HTERT RPE-1 (cell line): Measurements from ENCODE around the gene SOX18.

ENCODE experiments used
- in situ Hi-C: fragments of 300-500 bp; cut with MboI; formaldehyde crosslinking; loops from 4 replicates; pipeline ENCODE4 v1.14.3; 2020; ENCODE audit warnings: low sequenced_read_pairs

The SOX18 gene

DNA sequence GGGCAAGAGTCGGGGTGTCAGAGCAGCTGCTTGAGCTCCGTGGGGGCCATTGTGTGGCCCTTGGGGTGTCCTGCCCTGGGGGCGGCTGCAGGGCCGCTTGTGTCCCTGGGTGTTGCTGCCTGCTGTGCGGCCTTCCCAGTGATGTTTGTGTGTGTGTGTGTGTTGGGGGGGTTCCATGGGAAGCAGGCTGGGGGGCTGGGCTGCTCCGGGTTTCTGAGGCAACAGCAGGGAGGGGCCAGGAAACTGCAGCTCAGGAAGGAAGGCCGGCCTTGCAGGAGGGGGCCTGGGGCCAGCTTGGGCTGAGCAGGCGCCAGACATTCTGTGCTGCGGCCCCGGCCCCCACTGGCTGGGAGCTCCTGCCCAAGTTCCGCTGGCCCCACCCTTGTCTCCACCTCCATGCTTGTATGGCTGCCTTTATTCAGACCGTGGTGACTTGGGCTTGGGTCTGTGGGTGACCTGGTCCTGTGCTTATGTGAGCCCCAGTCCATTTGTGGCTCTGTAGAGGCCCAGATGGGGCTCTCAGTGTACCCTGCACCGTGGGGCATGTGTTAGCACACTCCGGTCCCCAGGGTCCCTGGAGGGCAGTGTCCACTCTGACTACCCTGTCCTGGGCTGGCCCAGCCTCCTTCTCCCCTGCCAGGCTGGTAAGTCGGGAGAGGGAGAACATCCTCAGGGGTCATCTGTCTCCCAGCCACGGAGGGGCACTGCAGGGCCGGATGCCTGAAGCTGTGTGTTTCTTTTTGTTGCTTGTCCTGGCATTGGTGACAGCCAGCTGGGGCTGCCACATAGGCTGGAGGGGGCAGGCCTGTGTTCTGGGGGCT is 4.6 kb upstream of the SOX18 start:
- in situ Hi-C loops, result no loop called here

DNA sequence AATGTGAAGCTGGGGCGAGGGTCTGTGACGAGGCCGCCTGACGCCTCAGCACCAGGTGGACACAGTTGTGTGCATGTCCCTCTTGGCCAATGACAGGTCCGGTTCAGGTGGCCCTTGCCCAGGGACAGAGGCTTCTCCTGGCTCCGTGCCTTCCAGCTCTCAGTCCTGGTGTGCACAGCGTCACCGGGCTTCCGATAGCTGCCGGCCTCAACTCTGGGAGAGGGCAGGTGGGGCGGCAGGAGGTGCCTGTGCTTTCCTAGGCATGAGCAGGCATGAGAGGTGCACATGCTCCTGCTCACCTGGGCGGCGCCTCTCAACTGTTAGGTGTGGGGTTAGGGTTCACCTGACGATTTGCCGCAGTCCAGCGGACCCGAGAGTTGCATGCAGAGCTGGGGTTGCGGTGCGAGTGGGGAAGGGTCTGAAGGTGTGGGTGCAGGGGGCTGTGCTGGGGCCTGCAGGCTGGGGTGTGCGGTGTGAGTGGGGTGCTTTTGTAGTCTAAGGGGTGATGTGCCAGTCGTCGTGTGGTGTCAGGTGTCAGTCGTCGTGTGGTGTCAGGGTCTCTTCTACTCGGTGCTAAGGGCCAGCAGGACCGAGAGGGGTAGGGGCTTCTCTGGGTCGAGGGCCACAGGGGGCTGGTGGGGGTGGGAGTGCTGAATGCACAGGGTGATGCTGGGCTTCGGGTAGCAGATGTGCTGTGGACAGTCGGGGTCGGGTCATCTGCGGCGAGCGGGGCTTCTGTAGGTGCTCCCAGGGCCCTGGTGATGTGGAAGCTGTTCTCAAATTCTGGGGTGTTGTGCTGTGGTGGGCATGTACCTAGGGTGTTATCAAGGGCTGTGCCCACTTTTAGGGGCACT is 3.8 kb upstream of the SOX18 start:
- in situ Hi-C loops, result no loop called here

DNA sequence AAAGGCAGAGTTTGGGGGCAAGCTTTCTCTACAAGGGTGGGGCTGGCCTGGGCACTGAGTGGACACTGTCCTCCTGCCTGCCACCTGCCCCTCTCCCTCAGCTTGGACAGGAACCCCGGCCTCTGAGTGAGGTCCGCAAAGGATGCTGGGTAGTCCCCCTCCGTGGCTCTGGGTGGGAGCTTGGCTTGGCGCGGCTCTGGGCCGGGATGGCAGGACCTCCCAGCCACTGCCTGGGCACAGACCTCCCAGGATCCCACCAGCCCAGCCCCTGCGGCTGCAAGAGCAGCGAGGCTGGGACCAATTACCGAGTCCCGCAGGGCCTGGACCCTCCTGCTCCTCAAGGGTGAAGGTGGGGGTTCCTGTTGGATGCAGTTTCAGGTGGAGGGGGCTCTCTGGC is 2.9 kb upstream of the SOX18 start:
- in situ Hi-C loops, result no loop called here

DNA sequence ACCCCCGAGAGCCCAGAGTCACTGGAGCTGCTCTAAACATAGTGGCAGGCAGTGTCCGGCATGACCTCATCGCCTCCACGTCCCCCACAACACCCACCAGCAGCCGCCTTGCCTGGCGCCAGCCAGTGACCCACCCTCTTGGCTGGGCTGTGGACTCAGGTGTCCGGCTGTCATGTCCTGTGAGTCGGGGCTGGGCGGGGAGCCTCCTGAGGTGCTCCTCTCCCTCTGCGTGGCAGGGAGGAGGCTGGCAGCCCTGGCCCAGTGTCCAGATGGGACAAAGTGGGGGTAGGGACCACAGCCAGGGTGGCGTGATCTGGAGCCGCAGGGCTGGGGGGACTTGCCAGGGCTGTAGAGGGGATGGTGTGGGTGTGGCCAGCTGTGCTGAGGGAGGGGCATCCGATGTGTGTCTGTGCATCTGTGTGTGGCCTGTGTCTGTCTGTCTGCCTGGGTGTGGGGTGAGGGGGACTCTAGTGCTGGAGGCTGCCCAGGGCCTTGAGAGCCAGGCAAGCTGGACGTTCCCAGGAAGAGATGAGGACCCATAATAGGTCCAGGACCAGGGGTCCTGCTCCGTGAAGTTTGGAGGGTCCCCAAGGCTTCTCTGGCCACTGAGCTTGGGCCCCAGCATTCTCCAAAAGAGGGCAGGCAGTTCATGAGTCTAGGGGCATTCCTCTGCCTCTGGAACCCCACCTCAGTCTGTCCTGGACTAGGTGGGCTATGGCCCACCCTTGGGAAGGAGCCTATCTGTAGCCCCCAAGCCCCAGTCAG is 2.3 kb upstream of the SOX18 start:
- in situ Hi-C loops, result no loop called here

DNA sequence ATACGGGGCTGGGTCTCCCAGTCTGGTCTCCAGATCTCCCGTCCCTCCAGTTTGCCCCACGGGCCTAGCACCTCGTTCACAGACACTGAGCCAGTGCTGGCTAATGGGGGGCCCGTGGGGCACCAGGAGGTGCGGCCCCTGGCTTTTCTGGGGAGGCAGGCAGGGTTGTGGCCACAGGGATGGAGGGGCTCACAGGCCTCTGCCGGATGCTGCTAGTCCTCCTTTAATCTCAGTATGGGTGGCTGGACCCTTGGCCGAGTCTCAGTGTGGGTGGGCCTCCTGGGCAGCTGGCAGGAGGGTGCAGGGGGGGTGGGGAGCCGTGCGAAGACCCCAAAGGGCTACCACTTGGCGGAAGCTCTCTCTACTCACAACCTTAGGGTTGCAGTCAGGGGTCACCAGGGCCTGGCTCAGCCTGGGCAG is 1.6 kb upstream of the SOX18 start:
- in situ Hi-C loops, result no loop called here

DNA sequence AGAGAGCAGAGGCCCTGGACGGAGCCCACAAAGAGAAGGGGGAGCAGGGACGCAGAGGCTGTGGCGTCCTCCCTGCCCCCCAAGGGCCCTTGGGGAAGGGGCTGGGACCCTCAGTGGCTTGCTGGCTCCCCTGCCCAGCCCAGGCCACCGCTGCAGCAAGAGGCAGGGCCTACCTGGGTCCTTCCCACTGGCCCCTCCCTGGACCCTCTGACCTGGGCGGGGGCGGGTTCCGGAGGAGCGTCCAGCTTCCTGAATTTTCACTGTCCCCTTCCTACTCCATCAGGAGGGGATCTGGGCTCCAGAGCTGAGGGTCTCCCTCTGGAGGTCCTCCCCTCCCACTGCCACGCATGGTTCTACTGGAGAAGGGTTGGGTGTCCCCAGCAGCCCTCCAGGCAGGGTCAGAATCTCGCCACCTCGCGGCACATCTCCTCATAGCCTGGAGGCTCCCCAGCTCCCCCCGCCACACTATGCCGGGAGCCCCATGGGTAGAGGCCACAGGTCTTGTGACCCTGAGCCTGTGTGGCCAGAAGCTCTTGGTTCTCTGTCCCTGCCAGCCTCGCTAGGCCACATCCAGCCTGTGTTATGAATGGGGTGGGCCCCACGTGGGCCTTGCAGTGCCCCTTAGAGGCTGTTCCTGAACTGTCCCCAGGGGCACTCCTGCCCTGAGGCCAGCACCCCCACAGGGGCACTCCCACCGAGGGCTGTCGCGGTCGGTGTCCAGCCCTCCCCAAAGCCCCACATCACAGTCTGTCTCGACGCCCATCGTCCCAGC is 1.0 kb upstream of the SOX18 start:
- in situ Hi-C loops, result no loop called here

DNA sequence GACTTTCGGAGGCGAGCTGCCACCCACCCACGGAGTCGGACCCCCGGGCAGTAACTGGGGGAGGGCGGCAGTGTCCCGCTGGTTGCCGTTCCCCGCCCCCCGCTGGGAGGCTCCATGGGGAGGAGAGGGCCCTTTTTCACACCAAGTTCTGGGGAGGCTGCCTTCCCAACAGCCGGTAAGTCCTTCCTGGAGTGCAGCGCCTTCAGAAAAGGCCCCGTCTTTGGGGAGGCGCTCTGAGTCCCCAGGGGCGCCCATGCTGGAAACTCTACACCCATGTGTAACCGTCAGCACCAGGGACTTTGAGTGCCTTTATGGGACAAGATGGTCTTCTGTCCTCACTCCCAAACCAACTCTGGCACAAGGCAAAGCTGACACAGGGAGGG is 430 bp upstream of the SOX18 start:
- in situ Hi-C loops, result no loop called here

DNA sequence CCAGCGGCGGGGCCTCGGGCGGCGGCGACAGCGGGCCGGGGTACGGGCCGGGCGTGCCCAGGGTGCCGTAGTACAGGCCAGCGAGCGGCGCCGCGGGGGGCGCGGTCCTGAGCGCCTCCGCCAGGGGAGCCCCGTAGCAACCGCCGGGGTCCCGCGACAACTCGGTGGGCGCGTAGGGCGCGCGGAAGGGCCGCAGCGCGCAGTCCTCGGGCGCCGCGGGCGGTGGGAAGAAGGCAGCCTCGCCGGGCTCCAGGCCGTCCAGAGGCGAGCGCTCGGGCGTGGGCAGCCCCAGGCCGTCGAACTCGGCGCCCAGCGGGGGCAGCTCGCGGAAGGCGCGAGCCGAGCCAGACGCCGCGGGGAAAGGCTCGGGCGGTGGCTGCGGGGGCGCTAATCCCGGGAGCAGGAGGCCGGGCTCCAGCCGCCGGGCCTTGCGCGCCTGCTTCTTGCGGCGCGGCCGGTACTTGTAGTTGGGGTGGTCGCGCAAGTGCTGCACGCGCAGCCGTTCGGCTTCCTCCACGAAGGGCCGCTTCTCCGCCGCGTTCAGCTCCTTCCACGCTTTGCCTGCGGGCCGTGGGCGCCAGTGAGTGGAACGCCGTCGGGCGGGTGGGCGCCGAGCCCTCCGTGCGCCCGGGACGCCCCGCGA is 916 bp downstream of the SOX18 start:
- in situ Hi-C loops, result no loop called here

DNA sequence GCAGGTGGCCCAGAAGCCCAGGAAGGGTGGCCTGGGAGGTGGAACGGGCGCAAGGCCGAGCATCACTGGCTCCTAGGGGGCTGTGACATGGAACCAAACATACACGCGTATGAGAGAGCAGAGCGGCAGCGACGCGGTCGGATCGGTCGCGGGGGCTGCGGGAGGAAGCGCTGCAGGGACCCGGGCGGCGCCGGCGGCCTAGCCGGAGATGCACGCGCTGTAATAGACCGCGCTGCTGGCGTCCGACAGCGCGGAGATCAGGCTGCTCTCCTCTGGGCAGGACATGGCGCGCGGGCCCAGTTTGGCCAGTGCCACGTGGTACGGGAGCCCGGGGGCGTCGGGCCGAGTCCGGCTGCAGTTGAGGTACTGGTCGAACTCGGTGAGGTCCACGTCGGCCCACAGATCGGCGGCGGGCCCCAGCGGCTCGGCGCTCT is 1.5 kb downstream of the SOX18 start:
- in situ Hi-C loops, result no loop called here

DNA sequence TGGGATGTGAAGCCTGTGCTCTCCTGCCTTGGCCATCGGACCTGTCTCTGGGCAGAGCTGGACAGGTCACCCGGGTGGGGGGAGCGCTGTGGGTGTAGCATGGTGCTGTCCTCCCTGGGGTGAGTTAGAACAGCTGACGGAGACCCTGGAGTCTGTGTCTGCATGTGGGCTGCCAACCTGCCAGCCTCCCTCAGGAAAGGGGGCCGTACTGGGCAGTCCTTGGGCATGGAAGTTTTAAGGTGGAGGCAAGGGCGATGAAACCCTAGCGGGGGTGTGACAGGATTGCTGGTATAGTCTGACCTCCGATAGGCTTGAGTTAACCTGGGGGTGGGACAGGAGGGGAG is 2.4 kb downstream of the SOX18 start:
- in situ Hi-C loops, result no loop called here

DNA sequence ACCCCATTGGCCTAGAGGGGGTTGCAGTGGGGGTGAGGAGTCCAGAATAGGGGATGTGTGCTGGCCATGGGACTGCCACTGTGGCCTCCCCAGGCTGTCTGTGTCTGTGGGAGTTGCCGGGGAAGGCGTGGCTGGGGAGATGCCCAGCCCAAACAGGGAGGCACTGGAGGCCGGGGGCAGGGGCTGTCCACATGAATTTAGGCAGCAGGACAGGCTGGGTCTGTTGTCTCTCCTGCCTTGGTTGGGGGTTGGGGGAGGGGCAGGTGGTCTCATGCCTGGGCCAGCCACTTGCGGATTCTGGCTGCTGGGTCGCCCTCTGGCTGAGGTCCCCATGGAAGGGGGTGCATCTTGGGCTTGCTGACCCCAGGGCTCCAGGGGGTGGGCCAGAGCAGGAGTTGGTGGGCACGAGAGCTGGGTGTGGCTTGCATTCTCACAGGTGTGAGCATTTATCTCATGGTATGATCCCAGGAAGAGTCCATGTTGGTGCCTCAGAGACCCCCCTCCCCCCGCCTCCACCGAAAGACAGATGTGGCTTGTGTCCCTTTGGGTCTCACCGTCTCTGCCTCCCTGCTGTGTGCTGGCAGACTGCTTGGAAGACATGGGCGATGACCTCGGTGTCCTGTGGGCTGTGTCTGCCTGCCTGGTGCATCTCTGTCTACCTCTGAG is 4.0 kb downstream of the SOX18 start:
- in situ Hi-C loops, result no loop called here

DNA sequence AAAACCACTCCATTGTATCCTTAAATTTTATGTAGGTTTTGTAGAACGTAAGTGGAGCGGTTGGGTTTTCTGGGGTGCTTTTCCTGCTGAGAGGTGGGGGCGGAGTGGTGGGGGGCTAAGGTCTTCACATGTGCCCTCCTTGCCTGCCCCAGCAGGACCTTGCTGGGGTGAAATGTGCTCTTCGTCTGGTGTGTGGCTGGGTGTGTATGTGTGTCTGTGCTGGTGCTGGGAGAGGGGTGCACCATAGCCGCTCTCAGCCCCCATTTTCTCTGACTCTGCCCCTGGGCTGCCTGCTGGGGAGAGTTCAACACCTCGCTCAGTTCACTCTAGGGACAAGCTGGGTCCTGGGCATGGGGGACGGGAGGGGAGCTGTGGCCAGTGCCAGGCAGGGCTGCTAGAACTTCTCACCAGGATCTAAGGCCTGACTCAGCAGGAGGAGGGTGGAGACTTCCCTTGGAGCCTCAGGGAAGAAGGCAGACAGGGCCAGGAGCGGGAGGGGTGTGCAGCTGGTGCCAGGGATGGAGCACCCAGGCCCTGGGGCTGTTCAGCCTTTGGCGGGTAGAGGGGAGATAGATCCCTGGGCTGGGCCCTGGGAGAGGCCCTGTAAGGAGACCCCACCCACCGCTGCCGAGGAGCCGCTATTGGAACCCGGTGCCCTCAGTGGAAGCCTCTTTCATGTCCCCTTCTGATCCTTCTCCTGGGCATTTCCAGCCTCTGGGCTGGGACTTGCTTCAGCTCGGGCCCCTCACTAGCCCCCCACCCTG is 4.8 kb downstream of the SOX18 start:
- in situ Hi-C loops, result no loop called here

DNA sequence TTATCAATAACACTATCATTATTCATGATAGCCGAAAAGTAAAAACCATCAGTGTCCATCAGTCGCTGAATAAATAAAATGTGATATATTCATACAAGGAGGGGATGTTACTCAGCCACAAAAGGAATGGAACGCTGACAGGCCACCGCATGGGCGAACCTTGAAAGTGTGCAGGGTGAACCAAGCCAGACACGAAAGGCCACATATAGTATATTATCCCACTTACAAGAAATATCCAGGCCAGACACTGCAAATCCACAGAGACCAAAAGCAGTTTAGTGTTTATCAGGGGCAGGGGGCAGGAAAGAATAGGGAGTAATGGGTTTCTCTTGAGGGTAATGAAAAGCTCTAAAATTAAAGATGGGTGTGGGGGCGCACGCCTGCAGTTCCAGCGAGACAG is 5.7 kb downstream of the SOX18 start:
- in situ Hi-C loops, result no loop called here

DNA sequence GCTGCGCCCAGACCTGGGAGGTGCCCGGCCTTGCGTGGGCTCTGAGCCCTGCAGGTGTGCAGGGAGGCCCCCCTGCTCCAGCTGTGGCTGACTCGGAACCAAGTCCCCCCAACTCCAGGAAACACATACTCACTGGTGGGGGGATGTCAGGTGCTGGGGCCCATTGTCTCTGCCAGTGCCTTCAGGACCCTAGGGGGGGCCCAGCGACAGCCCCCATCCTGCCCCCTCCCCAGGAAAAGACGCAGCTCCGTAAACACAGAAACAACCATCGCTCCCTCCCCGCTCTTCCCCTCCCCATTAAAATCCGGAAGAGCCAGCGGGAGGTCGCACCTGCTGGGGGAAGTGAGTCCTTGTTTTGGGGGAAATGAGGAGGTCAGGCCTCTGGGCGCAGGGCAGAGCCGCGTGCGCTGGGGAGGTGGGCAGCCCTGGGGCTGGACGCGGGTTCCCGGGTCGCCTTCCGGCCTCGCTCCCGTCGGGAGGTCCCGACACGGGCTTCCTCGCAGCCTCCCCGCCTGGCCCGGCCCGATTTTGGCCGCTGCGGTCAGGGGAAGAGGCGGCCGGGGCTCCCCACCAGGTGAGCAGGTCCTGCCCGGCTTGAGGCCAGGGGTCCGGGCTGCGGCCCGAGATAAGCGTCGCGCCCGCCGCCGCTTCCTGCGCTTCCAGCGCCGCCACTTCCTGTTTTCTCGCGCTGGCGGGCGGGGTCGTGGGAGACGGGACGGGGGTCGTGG is 7.2 kb downstream of the SOX18 start:
- in situ Hi-C loops, result no loop called here

DNA sequence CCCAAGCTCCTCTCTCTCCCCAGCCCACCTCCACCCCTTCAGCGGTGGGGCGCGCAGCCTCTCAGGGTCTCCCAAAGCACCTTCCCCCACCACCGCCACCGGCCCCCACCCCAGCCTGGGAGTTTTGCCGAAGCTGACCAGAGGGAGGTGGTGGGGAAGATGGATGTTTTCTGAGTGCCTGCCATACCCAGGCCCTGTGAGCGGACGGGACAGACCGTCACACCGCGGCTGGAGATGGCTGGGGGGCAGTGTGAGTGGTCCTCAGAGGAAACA is 7.7 kb downstream of the SOX18 start:
- in situ Hi-C loops, result no loop called here

DNA sequence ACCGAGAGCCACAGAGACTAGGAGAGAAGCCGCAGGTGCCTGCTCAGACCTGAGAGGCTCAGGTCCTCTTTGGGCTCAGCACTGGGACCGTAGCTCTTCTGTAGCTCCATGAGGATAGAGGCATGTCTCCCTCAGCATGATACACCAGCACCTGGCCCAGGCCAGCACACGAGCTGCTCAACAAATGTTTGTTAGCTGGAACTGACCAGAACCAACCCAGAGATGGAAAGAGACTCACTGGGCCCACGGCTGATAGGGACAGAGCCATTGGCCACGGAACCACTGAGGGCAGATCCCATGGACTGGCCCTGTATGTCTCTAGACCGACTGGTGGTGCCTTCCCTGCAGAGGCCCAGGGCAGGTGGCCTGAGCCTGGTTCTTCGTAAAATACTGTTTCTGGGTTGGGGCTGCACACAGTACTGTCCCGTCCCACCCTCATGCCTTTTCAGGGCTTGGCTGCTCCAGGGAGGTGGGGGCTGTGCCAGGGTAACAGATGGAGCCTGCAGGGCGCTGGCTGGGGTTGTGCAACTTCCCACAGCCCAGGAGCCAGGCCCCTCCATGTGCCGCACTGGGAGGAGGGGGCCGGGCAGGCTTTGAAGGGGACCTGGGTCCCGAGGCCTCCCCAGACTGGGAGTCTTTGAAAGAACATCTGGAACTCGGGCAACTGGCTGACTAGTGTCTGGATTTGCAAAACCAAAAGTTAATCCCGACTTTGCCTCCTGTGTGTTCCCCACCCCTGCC is 8.2 kb downstream of the SOX18 start:
- in situ Hi-C loops, result no loop called here

DNA sequence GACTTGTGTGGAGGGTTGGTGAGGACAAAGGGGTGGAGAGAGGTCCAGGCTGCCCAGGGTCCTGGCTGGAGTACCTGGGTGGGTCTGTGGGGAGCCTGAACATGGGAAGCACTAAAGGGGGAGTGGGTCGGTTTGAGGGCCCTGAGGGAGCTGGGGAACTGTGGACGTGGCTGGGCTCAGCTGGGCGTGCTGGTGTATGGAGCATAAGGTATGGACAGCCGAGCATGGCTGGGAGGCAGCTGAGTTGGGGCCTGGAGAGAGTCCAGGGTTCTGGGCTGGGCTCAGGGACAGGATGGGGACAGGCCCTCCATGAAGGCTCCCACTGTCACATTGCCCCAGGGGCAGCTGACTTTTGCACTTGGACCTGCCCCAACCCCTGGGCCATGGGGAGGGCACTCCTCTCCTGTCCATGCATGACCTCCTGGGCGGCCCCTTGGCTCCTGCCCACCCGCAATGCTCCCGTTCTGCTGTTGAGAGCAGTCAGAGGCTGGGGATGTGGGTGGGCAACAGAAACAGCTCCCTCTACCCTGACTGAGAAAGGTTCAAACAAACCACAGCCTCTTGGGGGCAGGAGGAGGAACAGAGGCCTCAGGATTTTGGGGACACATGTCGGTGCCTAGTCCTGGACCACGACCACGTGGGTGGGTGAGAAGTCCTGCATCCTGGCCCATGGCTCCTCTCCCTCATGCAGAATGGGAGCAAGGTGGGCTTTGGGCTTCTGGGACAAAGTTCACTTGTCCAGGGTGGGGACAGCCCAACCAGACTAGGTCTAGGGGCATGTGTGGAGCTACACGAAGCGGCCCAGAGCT is 9.0 kb downstream of the SOX18 start:
- in situ Hi-C loops, result no loop called here
